Activated T-cell treated with anti-CD3 and anti-CD28 coated beads, Interleukin-2, amount 50 U/mL, for 72 hours (primary cell): Measurements from ENCODE around the gene TRPT1. TPM values are rescaled to one million over a fixed set of nuclear protein-coding genes. Genes with fewer than 3 reads are reported as not detected.

ENCODE experiments used
- ATAC-seq, 2 donors: fragments of 150-1000 bp; cut with Tn5 transposase; replicated peaks in 1 of 2; 2 replicates each; pipeline ENCODE4 v1.10.0; 2021; ENCODE audit warnings: moderate library complexity in 2 of 2, mild to moderate bottlenecking in 1 of 2
- DNase-seq, 2 donors: peaks; one replicate each; pipeline ENCODE4 v3.0.0; 2021 to 2022; ENCODE audit warnings: mixed read lengths in 1 of 2
- H3K27ac Mint-ChIP-seq: one replicate; pipeline ENCODE4 v1.8.0; 2022; ENCODE audit warnings: mild to moderate bottlenecking, moderate library complexity, mixed read lengths
- H3K27me3 Mint-ChIP-seq: one replicate; pipeline ENCODE4 v1.8.0; 2022; ENCODE audit warnings: low read depth, mixed read lengths
- H3K36me3 Mint-ChIP-seq, 2 donors: one replicate each; pipeline ENCODE4 v1.8.0; 2022; ENCODE audit warnings: mixed read lengths in 2 of 2, mild to moderate bottlenecking in 1 of 2; ENCODE audit not compliant: insufficient read depth in 2 of 2
- H3K4me1 Mint-ChIP-seq: one replicate; pipeline ENCODE4 v1.8.0; 2022; ENCODE audit warnings: low read depth, mixed read lengths
- H3K4me3 Mint-ChIP-seq, 2 donors: one replicate each; pipeline ENCODE4 v1.8.0; 2022; ENCODE audit warnings: mild to moderate bottlenecking in 2 of 2, mixed read lengths in 2 of 2, moderate library complexity in 2 of 2
- H3K9me3 Mint-ChIP-seq, 2 donors: one replicate each; pipeline ENCODE4 v1.8.0; 2022; ENCODE audit warnings: mixed read lengths in 2 of 2
- total RNA-seq, 2 donors: library from RNA; stranded (reverse); gene quantifications; one replicate each; pipeline ENCODE4 v1.2.3, GENCODE V29; 2022

Gene TRPT1
- total RNA-seq, 2 donors from 2014 or later: 19.7 to 25.5 TPM

GRCh38 chr11:64235437-64236161, 9.6 kb upstream of the TRPT1 start:
- peak overlapping the region; percentile 92 to 96 for H3K4me3 Mint-ChIP-seq
- DNase-seq (no peak), ATAC-seq (no peak)
- no peaks in the 10 kb centered on the region for H3K36me3 Mint-ChIP-seq
- H3K27me3 Mint-ChIP-seq: no peaks in the 10 kb centered on the region
- H3K27ac Mint-ChIP-seq: peak overlapping the region; percentile 44
- no peaks in the 10 kb centered on the region for H3K9me3 Mint-ChIP-seq
- peaks cover 39% of the 10 kb centered on the region for H3K4me1 Mint-ChIP-seq

GRCh38 chr11:64234647-64235379, 8.8 kb upstream of the TRPT1 start:
- Mint-ChIP-seq H3K36me3 (no peaks in the 10 kb centered on the region), H3K27me3 (no peaks in the 10 kb centered on the region), H3K27ac (no peak overlapping the region), H3K9me3 (no peaks in the 10 kb centered on the region), H3K4me3 (peak overlapping the region; percentile 92 to 96), H3K4me1 (peaks cover 34% of the 10 kb centered on the region)
- DNase-seq: peak; percentile 63 to 68
- ATAC-seq: peak; percentile 61 to 64

- DNase-seq (peak; percentile 81), ATAC-seq (peak; percentile 61 to 64)
- Mint-ChIP-seq H3K36me3 (no peaks in the 10 kb centered on the region), H3K9me3 (no peaks in the 10 kb centered on the region), H3K4me1 (peaks cover 38% of the 10 kb centered on the region), H3K27me3 (no peaks in the 10 kb centered on the region), H3K27ac (peak within 1 kb of the TSS; percentile 44), H3K4me3 (peak within 1 kb of the TSS; percentile 92 to 96)
Measured at GRCh38 chr11:64233913-64234586, 8.1 kb upstream of the TRPT1 start, which contains the start of gene VEGFB. Gene VEGFB (plus strand): TSS chr11:64234584. CDS start chr11:64234834, 250 bp downstream.

DNA sequence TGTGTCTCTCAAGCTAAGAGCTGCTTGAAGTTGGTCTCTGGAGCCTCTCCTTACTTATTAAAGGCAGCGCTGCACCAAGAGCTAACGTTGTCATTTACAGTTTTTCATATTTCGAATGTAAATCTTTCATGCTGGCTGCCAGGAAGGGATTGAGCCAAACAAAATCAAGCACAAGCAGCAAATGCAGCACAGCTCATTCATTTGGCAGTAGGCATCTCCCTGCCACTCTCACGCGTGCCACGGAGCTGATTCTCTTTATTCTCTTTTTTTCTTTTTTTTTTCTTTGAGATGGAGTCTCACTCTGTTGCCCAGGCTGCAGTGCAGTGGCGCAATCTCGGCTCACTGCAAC, 7.0 kb upstream of the TRPT1 start:
- H3K27me3 Mint-ChIP-seq: no peaks in the 10 kb centered on the region
- no peak overlapping the region for H3K27ac Mint-ChIP-seq
- no peak for DNase-seq
- no peak for ATAC-seq
- no peaks in the 10 kb centered on the region for H3K9me3 Mint-ChIP-seq
- peaks cover 48% of the 10 kb centered on the region for H3K4me1 Mint-ChIP-seq
- H3K36me3 Mint-ChIP-seq: no peaks in the 10 kb centered on the region
- H3K4me3 Mint-ChIP-seq: peak overlapping the region; percentile 73 to 79

DNA sequence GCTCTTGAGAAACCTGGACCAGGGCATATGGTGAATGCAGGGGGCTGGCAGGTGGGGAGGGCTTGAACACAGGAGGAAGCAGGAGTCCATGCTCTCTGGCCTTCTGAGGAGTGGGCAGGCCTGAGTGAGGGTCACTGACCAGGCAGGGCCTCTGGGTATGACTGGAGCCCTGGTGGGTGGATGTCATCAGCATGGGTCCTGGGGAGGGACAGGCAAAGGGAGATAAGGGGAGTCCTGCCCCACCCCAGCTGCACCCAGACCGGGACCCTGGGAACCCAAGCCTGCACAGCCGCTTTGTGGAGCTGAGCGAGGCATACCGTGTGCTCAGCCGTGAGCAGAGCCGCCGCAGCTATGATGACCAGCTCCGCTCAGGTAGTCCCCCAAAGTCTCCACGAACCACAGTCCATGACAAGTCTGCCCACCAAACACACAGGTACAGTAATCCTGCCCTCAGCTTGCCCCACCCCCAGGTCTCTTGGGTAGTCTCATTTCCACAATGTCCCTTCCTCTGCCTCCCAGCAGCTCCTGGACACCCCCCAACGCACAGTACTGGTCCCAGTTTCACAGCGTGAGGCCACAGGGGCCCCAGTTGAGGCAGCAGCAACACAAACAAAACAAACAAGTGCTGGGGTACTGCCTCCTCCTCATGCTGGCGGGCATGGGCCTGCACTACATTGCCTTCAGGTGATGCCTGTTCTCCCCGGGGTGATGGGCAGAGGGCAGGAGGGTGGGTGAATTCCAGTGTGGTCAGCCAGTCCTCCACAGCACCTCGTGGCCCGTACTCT, 6.4 kb upstream of the TRPT1 start:
- H3K27me3 Mint-ChIP-seq: no peaks in the 10 kb centered on the region
- H3K27ac Mint-ChIP-seq: no peak overlapping the region

GRCh38 chr11:64231546-64231945, 5.6 kb upstream of the TRPT1 start:
- H3K4me3 Mint-ChIP-seq: peak overlapping the region; percentile 94 to 97
- no peaks in the 10 kb centered on the region for H3K9me3 Mint-ChIP-seq
- no peaks in the 10 kb centered on the region for H3K27me3 Mint-ChIP-seq
- DNase-seq (no peak), ATAC-seq (no peak)
- peaks cover 60% of the 10 kb centered on the region for H3K4me1 Mint-ChIP-seq
- no peaks in the 10 kb centered on the region for H3K36me3 Mint-ChIP-seq
- H3K27ac Mint-ChIP-seq: no peak overlapping the region

More for the DNA sequence above, 6.4 kb upstream of the TRPT1 start:
- ATAC-seq: no peak
- H3K36me3 Mint-ChIP-seq: no peaks in the 10 kb centered on the region
- DNase-seq: no peak
- H3K4me1 Mint-ChIP-seq: peaks cover 54% of the 10 kb centered on the region
- H3K9me3 Mint-ChIP-seq: no peaks in the 10 kb centered on the region
- peak overlapping the region in 1 of 2 donors; percentile 97 for H3K4me3 Mint-ChIP-seq

- Mint-ChIP-seq H3K27ac (no peak overlapping the region), H3K4me3 (peak overlapping the region; percentile 94 to 97)
- no peak for ATAC-seq
Measured at GRCh38 chr11:64230985-64231365, 5.0 kb upstream of the TRPT1 start.

DNA sequence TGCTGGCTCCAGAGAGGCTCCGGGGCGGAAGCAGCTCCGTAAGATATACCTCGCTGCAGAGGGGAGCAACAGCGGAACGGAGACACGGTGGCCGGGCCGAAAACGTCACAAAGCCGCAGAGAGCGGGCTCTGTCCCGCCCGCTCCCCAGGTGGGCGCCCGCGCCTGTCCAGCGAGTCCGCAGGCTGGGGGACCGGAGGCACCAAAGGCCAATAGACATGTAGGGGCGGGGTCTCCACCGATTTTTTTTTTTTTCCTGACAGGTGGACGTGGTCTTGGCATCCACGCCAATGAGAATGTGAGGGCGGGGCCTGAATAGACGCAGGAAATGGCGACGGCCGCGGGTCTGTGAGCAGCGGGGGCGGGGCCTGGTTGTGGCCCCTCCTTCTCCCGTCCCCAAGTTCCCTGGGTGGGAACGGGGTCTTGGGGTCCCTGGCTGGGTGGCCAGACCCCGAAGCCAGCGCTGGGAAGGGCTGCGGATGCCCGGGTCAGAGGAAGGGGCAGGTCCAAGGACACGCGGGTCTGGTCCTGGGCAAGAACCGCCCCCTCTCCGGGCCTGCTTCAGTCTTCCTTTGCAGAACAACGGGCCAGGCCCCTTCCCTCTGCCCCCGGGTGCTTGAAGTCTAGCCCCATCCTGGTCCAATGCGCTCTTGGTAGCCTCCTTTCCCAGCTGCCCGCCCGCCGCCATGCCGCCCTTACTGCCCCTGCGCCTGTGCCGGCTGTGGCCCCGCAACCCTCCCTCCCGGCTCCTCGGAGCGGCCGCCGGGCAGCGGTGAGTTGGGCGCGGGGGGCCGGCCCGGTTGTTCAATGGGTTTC, 4.4 kb upstream of the TRPT1 start, which contains the start of gene DNAJC4:
TSS of gene DNAJC4 (plus strand) at position 378 of the 814 bp plus-strand sequence. CDS start at position 685, 307 bp downstream.
- DNase-seq: peak; percentile 91 to 96
- Mint-ChIP-seq H3K27me3 (no peaks in the 10 kb centered on the region), H3K4me3 (peak within 1 kb of the TSS; percentile 94 to 97), H3K36me3 (no peaks in the 10 kb centered on the region), H3K4me1 (peaks cover 57% of the 10 kb centered on the region), H3K9me3 (no peaks in the 10 kb centered on the region), H3K27ac (peak within 1 kb of the TSS; percentile 87)
- ATAC-seq: peak; percentile 53 to 54

More at GRCh38 chr11:64230985-64231365, 5.0 kb upstream of the TRPT1 start:
- H3K27me3 Mint-ChIP-seq: no peaks in the 10 kb centered on the region
- no peaks in the 10 kb centered on the region for H3K36me3 Mint-ChIP-seq
- H3K9me3 Mint-ChIP-seq: no peaks in the 10 kb centered on the region
- no peak for DNase-seq
- H3K4me1 Mint-ChIP-seq: peaks cover 60% of the 10 kb centered on the region

GRCh38 chr11:64229744-64230170, 3.8 kb upstream of the TRPT1 start:
- peak overlapping the region; percentile 94 to 97 for H3K4me3 Mint-ChIP-seq
- no peaks in the 10 kb centered on the region for H3K27me3 Mint-ChIP-seq
- H3K4me1 Mint-ChIP-seq: peaks cover 59% of the 10 kb centered on the region
- no peaks in the 10 kb centered on the region for H3K36me3 Mint-ChIP-seq
- ATAC-seq (no peak), DNase-seq (no peak)
- H3K27ac Mint-ChIP-seq: peak overlapping the region; percentile 87
- H3K9me3 Mint-ChIP-seq: no peaks in the 10 kb centered on the region

DNA sequence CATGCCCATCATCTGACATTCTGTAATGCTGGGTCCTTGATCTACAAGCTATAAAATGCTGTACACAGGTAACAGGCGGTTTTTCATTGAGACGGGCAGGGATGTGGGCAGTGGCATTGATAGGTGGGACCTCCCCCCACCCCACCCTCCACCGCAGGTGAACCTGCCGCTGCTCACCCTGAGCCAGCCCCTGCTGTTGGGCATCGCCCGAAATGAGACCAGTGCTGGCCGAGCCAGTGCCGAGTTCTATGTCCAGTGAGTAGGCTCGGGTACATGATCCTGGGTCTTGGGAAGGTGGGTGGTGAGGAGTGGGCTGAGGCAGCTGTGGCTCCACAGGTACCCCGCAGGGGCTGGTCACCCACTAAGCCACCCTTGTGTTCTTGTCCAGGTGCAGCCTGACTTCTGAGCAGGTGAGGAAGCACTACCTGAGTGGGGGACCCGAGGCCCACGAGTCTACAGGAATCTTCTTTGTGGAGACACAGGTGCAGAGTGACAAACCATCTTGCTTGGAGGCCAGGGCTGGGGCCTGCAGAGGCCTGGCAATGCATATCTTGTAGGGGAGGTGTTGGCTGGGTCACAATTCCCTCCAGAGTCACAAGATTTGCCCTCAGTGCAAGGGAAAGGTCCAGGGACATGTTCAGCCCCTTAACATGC, 3.2 kb upstream of the TRPT1 start:
- no peak for DNase-seq
- Mint-ChIP-seq H3K9me3 (no peaks in the 10 kb centered on the region), H3K36me3 (no peaks in the 10 kb centered on the region), H3K27ac (peak overlapping the region; percentile 81), H3K27me3 (no peaks in the 10 kb centered on the region), H3K4me3 (peak overlapping the region; percentile 94 to 97), H3K4me1 (peaks cover 59% of the 10 kb centered on the region)
- ATAC-seq: no peak

- ATAC-seq (no peak), DNase-seq (no peak)
- Mint-ChIP-seq H3K27ac (peak overlapping the region; percentile 90), H3K36me3 (no peaks in the 10 kb centered on the region), H3K9me3 (no peaks in the 10 kb centered on the region), H3K27me3 (no peaks in the 10 kb centered on the region), H3K4me3 (peak overlapping the region; percentile 89 to 92), H3K4me1 (peaks cover 47% of the 10 kb centered on the region)
Measured at GRCh38 chr11:64227405-64227956, 1.5 kb upstream of the TRPT1 start.
